GM21526 (cell line): ENCODE measurements around the gene ANKRD60.
A peak's percentile ranks its signal among the peaks of the same experiment; 100 is the strongest.

Experiments
- ATAC-seq: cut with Tn5 transposase; IDR thresholded peaks from one replicate; pipeline ENCODE4 v1.9.1; 2021; ENCODE audit warnings: moderate library complexity; ENCODE audit not compliant: unreplicated experiment, low FRiP score

Gene ANKRD60

DNA sequence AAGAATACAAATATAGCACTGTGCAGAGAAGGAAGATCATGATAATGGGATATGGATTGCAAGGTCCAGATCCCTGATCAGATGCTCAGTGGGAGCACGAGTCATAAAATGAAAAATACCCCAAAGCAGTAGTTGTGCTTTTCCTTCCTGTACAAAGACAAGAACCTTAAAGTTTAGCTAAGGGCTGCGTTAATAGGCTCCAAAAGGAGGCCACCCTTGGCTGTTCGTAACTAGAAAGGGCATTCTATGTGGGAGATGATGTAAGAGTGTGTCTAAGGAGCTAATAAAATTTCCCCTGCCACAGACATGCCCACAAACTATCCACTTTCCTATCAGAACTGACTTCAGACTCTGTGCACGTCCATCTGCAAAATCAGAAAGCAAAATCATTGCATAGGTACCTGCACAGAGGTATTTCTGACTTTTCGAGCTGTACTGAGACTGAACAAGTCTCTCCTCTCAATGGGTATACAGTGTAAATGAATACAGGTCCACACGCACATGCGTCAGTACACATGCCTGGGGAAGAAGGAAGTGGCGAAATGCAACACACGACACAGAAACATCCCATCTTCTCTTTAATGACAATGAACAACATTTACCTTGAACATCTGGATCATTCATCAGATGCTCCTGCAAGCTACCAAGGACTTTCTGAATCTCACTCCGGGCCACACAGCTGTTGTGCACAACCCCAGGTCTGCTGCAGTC lies 16.9 kb upstream of the ANKRD60 start:
- ATAC-seq = no peak

DNA sequence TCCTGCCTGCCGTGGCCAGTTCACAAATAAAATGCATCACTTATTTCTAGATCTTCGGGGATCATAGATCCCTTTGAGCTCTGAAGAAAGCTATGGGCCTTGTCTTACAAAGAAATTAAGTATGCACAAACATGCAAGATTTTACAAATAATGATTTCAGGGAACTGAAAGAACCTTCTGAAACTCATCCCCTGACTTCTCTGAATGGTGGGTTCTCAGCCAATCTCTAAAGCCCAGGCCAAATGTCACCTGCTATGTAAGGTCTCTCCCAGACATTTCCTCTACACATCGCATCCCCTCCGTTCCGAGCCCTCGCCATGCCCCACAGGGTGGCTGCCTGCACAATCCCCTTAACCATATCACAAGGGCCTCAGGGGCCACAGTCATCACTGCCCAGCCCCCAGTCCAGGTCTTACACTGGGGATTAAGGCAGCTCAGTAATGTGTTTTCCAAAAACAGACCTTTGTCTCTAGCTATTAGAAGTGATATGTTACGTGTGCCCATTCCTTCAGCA lies 16.1 kb upstream of the ANKRD60 start:
- no peak for ATAC-seq

DNA sequence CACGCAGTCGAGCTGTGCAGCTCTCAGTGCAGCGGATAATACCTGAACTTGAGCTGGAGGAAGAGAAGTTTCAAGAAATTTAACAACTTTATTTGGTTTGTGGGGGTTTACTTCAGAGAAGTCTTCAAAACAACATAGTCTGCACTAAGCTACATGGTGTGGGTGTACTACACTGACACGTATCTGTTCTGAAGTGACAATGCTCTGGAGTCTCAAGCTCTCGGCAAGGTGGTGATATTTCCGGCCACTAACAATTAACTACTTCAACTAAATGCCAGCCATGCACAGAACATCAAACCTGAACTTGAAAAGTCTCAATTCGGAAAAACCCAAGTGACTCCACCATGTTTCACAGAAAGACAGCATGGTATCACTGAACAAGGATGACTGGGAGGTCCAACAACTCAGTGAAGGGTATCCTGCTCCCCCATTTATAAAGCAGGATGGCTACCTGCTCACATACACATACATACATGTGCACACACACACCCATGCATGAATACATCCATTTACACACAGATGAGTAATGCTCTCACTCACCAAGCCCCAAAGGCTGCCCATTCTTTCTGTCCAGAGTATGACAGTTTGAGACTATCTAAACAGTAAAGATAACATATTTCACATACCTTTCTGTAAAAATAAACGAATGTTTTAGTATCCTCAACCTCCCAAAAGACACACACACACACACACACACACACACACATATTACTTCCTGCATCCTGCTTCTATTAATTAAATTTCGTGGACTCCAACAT lies 15.4 kb upstream of the ANKRD60 start:
- no peak for ATAC-seq

DNA sequence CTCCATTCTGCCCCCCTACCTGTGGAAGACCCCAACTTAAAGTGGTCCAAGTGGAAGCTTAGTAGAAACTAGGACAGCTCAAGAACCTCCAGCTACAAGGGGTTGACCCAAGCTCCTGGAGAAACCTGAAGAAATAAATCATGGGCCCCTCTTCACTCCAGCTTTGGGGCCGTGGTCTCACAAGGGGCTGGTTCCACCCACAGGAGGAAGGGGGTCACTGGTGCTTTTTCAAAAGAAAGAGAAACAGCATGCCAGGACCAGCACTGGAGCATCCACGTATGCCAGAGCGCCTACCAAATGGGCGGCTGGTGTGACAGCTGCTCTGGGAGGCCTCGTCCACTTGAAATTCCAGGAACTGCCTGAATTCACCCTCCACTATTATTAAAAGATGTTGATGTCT lies 14.4 kb upstream of the ANKRD60 start:
- ATAC-seq = no peak

DNA sequence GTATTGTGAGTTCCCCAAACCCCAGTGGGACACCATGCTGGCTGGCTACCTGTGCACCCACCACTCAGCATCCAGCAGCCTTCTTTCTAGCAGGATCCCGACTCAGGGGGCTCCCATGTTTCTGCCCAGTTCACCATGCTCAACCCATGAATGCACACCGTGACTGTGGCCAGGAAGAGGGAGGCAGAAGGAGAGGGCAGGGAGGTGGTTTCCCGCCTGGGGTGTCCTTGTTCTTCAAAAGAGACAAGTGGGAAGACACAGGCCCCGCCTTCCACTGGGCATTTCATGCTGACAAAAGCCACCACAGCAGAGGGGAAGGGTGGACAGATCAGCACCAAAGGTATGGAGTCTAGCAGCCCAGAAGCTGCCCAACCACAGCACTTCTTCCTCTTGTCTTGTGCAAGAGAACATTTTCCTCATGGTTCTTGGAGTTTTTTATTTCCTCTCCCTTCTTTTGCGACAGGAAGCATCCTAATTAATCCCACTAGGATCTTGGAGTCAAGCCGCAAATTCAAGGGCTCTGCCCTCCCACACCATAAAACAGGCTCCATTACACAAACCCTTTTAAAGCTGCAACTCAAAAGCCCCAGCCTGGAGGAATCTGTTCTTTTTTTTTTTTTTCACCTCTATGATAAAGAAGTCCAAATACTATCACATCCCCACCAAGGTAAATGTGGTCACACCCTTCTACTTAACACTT lies 13.5 kb upstream of the ANKRD60 start:
- no peak for ATAC-seq

DNA sequence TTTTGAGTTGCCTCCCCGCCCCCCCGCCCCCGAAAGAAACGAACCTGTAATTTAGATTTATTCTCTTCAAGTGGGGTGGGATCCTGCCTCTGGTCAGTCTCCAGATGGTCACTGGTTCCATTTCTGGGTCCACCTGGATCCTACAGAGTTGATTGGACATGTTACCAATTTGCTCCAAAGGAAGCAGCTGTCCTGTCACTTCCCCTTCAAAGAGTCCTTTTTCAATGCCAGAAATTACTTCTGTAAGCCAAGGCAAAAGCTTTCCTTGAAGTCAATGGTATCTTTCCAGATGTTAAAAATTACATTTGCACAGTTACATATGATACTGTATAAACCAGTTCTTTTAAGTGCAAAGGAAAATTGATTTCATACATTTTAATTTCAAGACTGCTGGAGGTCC lies 12.0 kb upstream of the ANKRD60 start:
- no peak for ATAC-seq

DNA sequence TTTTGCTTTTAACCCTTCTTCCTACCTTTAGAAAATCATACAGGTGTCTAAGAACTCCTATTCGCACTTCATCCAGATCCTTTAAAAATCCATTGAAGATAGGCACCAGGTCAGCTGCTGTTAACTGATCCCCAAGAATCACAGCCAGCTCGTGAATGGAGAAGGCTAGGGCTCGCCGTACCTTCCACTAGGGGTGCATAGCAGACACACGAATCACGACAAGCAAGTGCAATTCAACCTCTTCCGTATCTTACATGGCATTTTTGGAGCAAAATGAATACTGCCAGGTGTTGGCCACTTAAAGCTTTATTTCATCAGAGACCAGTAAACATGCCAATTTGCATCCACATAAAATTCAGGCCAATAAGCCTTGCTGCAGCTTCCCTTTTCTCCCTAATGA lies 10.8 kb upstream of the ANKRD60 start:
- ATAC-seq = no peak

DNA sequence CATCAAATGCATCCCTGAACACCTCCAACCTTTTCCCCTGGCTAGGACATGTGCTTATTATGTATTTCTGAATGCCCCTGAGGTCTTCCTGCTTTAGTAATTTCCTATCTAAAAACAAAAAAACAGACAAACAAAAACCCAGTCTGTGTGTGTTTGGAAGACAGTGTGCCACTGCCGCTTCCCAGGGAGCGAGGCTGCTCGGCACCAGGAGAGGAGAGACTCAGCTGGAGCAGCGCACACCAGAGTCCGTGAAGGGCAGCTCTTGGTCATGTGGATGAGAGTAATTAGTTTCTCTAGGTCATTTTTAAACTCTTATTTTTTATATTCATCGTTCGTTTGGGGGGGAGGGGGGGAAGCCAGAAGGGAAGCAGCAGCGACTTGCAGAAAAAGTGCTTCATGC lies 10.0 kb upstream of the ANKRD60 start:
- ATAC-seq = no peak

DNA sequence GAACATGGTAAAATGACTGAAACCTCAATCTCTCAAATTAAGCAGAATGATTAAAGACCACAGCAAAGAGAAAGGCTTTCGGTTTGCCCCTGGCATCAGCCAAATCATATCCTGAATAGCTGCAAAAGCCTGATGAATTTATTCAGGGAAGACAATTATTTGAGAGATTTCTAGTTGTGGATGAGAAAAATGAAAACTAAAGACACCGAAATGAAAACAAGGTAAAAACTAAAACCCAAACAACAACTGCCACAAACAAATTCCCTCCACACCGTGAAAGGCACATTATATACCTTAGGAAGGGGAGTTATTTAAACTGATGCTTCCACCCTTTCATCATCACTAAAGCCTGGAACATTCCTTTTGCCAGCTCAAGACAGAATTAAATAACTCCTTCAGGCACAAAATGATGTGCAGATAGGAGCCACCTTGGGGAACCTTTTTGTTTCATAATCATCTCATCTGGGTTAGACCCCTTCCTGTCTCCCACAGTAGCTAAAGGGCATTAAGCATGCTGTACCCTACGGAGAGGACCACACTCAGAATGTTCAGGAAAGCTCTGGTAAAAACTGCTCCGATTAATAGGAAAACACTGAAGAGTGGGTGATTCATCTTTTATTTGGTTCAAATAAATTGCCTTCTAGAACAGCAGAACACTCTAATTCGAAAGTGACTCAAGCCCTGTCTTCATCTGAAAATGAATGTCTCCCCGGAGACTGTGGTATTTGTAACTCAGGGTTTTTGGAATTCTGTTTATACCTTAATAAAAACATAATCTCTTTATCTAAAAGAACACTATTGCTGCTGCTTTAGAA lies 9.1 kb upstream of the ANKRD60 start:
- no peak for ATAC-seq

DNA sequence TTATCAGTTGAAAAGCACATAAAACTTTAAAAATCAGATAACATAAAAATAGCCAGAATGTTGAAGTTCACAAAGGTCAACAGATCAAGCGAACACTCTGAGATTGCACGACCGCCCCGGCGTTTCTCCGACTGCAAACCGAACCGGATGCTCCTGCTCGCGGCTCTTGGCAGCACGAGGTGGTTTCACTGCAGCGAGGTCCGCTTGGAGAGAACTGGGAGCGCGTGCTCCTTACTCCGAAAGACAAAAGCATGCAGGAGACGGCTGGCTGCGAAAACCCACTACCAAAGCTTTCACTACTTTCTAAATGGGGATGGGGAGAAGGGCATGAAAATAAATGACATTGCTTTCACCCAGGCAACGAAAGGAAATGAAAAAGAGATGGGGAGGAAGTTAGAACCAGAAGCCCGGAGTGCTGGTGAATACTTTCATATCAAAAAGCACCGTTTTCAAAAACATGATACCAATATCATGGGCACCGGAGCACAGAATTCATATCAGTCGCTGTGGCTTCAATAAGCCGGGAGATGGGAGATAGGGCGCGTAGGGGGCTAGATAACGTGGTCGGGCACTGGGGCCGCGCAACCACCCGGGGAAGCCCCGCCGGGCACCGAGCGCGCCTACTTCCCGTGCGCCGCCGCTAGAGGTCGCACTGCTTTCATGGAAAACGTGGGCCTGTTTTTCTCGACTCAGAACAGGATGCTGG lies 8.3 kb upstream of the ANKRD60 start:
- ATAC-seq = peak; percentile 67

DNA sequence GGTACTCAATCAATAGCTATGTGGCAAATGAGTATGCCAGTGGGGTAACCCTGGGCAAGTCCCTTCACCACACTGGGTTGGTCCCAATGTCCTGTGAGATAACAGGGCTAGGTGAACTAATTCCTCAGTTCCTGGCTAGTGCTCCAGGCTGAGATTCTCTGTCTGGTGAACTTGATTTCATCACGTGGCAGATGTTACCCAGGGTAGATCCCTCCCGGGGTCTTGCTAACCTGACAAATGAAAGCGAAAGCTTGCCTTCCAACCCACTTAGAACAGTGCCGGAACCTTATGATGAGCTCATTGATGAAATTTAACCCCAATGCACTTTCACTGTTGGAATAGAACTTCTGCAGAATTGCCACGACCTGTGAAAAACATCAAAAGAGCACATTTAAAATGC lies 6.6 kb upstream of the ANKRD60 start:
- ATAC-seq = no peak

DNA sequence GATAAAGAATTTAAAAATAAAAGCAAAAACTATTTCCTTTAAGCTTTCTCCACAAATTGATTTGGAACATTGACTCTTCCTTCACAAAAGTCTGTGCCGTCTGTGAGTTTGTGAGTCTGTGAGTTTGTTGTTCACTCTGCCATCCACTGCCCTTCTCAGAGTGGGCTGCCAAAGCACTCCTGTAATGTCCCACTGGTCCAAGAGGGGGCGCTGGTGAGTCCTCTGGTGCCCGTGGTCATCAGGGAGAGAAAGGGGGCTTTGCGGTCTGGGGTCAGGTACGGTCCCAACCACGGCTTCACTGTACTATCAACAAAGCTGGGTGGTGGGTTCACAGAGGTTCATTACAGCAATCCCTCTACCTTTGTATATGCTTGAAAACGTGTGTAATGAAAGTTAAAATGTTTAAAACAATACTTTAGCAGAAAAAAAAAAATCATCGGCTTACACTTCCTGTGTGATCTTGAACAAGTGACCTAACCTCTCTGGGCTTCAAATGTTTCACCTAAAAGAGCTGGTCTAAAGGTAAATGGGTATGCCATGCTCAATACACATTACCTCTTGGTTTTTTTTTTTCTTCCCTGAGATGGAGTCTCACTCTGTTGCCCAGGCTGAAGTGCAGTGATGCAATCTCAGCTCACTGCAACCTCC lies 5.6 kb upstream of the ANKRD60 start:
- ATAC-seq = no peak

DNA sequence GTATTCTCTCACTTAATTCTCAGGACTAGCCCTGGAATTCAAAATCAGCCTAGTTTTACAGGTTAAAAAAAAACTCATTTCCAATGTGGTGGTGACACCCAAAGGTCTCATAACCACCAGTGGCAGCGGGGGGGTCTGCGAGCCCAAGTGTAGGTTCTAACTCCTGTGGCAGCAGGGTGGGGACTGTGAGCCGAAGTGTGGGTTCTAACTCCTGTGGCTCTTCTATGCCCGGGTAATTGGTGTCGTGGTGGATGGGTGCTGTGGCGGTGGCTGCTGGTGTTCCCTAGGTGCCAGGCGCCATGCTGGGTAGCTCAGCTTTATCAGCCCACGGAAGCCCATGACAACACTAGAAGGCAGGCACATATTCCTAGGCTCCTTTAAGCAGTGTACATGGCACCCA lies 4.9 kb upstream of the ANKRD60 start:
- no peak for ATAC-seq

DNA sequence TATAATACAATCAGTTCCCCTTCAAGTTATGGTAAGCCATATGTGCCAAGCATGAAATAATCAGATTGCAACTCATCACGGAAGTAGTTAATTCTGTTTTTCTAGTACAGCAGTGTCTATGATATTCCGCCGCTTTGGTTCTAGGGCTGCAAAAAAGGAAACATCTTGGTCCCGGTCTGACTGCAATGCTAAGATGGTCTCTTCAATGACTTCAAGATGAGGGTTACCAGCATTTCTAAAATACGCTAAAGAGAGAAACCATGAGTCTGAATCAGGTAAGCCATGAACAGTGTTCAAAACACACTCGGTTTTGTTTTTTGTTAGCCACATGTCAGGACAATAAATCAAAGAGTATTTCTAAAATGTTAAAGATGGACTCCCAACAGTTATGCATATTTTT lies 3.2 kb upstream of the ANKRD60 start:
- no peak for ATAC-seq

DNA sequence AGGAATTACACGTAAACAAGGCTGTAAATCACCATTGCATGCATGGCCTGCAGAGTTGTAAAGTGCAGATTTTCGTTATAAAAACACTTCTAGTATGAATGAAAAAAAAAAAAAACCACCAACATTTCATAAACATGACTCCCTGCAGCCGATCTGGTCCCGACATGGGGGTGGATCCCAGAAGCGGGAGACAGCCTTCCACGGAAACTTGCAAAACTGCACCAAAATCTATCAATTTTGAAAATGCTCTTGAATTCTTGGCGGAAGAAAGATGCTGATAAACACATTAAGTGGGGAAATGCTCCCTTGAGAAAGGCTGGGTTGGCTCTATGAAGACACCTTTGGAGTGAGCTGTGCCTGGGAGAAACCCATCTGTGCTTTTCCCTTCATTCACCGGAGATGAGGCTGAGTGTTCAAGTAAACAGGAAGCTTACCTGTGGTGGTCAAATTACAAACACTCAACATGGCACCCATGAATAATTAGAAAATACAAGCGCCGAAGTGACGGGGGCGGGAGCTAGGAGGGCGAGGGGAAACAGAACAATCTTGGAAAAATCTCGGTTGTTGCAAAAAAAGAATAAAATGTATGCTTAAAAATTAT lies 845 bp upstream of the ANKRD60 start:
- ATAC-seq = no peak

DNA sequence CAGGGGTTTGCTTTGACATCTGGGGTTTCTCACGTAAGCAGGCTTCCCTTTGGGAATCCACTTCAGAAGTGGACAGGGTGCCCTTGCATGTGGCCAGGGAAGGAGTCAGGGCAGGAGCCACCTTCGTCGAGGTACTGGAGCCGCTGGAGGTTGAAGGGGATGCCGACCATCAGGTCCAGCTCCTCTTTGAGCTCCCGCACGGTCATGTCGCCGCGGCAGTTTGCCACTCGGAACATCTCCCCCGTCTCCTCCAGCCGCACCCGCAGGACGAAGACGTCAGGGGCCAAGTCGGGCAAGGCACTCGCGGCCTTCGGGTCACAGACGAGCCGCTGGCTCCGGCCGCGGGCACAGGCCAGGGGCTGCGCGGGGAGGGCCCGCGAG lies 360 bp downstream of the ANKRD60 start:
- ATAC-seq = no peak

DNA sequence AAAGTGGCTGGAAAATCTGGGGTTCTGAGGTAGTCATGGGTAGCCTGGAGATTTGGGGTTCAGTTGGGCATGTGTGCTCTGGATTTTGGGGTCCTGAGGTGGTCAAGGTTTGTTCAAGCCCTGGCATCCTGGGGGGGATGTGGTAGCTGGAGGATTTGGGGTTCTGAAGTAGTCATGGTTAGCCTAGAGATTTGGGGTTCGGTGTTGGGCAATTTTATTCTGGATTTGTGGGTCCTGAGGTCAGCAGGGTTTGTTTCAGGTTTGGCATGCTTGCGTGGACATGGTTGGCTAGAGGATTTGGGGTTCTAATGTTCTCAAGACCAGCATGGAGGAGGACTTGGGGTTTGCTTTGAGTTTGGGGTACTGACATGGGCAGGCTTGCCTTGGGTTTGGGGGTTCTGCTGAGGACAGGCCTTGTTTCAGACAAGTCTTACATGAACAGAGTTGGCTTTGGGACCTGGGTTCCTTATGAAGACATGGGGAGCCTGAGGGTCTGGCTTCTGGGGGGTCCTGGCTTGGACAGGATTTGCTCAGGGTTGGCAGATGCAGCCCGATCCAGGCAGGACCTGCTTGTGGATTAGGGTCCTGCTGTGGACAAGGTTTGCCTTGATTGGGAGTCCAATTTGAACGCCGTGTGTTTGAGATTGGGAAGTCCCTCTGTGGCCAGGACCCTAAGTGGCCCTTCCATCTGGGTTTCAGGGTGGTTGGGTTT lies 906 bp downstream of the ANKRD60 start:
- ATAC-seq = no peak

DNA sequence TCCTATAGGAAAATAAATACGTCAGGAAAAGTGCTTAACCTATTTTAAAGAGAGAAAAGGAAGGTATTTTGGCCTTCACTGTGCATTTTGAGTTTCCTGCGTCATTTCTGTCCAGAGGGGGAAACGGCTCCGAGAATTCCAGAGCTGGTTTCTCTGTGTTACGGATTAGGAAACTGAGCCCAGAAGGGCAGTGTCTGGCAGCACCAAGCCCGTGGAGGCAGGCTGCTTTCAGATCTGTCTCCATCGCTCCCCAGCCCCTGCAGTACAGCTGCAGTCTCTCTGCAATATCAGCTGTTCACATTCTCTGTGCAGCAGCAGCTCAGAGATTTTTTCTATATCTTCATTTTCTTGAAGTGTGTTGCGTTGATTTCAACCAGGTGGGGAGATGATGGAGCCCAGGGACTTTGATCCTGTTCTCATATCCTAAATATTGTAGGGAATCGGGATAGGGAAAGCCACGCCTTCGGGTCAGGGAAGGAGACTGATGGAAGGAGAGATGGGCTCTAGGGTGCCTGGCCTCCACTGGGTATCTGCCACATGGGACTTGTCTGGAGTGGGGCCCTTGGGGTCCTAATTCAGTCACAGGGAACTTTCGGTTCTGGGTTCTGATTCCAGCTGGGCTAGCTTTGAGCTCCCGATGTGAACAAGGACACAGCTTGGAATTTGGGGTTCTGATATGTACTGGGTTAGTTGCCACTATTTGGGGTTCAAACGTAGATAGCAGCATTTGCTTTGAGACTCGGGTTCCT lies 2.8 kb downstream of the ANKRD60 start:
- no peak for ATAC-seq
